Stimulated activated CD4-positive, alpha-beta T cell treated with anti-CD3 and anti-CD28 coated beads, Interleukin-4, amount 100 ng/mL, for 48 hours (primary cell): ENCODE measurements around the gene THOC5.
"Not testable (repeated sequence)": the region's sequence is repeated elsewhere in the genome, so short reads cannot be mapped to it uniquely, and the experiment has no call there.

Experiments used
- DNase-seq, 2 donors: peaks; one replicate each; pipeline ENCODE4 v3.0.0-alpha.2; 2020; ENCODE audit warnings: low read depth in 2 of 2

THOC5 gene

DNA sequence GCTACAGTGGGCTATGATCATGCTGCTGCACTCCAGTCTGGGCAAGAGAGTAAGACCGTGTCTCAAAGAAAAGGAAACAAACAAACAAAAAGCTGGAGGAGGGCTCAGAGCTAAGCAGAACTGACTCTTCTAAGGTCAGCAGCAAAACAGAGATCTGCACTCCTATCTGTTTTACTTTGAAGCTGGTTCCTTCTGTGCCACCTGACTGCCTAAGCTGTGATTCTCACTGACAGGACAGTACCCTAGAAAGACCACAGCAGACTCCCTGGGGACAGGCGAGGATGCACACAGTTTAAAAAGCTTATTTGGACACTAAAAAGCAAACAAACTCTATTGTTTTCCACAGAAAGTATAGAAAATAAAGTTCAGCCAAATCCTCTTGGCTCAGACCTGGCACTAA is 43.0 kb downstream of the THOC5 start:
- DNase-seq = no peak

DNA sequence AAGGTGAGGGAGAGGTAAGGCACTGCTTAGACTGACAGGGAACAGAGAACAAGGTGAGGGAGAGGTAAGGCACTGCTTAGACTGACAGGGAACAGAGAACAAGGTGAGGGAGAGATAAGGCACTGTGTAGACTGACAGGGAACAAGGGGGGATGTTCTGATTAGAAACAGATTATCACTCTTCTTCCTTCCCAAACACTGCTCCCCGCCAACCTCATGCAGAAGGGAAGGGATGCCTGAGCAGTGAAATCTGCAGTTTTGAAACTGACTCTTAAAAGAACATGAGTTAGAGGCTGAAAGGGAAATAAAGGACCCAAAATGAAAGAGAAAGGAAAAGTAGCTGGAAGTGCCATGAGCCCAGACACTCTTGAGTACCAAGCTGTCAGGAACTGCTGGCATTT is 43.7 kb downstream of the THOC5 start:
- no peak for DNase-seq

DNA sequence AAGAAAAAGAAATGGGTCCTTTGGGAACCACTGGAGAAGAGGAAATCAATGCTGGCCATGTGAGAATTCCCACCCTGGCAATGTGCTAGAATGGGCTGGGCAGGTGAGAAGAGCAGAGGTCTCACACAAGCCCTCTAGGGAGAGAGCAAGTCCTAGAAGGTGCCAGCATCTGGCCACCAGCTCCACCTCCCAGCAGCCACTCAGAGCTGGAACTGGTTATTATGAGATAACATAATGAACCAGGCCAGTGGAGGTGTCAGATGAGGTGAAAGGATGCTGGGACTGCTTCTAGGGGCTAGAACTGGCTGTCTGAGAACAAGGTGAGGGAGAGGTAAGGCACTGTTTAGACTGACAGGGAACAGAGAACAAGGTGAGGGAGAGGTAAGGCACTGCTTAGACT is 44.3 kb downstream of the THOC5 start:
- no peak for DNase-seq

DNA sequence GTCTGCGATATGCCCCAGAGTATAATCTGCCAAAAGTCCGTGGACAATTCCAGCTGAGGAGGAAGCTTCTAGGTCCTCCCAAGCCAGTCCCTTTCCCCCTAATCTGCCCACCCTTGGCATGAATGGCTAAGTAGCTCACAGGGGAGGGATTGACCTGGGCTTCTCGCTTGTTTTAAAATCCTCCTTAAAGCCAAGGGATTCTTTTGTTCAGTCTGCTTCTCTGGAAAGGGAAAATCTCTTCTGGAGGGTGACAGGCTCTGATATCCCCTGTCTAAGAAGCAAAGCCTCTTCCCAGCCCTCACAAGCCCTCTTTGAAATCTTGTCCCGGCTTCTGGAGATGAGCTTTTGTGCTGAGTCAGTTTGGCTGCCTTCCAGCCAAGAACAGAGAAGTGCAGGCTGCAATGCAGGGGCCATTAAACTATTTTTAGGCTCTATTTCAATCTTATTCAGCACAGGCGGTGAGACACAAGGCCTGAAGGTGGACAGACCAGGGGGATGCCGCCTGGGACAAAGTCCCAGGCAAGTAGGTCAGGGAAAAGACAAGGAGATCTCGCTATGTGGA is 49.7 kb downstream of the THOC5 start:
- no peak for DNase-seq

DNA sequence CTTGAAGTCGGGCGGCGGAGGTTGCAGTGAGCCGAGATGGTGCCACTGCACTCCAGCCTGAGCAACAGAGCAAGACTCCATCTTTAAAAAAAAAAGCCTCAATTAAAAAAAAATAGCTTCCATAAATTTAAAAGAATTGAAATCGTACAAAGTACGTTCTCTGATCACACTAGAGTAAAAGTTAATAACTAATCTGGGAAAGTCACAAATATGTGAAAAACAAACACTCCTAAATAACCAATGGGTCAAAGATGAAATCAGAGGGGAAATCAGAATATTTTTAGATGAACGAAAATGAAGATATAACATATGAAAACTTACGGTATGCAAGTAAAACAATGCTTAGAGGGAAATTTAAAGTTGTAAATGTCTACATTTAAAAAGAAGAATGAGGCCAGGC is 53.7 kb downstream of the THOC5 start:
- DNase-seq = no peak

DNA sequence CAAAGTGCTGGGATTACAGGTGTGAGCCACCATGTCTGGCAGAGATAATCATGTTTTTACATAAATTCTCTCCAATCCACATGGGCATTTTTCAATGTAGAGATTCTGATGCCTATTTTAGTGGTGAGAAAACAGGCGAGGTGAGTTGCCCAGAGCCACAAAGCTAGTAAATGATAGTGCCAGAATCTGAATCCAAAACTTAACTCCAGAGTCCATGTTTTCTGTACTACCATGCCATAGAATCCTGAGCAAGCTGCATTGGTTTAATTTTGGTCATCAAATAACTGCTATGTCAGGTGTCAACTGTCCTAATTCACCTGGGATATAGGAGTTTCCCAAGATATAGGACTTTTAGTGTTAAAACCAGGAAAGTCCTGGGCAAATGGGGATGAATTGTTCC is 59.9 kb downstream of the THOC5 start:
- DNase-seq = no peak

DNA sequence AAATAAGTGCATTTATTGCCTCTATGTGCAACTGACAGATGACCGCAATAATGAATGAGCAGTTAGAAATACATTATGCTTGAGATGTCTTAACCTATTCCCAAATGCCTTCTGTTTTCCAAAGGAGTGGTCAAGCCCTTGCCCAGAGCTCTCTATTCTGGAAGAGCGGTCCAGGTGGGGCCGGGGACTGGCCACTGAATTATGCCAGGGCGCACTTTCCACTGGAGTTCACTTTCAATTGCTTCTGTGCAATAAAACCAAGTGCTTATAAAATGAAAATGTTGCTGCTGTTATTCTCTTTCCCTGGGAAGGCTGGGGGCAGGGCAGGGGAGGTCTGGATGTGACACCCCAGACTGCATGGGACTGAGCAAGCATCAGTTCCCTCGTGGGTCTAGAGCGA is 62.5 kb downstream of the THOC5 start:
- no peak for DNase-seq

DNA sequence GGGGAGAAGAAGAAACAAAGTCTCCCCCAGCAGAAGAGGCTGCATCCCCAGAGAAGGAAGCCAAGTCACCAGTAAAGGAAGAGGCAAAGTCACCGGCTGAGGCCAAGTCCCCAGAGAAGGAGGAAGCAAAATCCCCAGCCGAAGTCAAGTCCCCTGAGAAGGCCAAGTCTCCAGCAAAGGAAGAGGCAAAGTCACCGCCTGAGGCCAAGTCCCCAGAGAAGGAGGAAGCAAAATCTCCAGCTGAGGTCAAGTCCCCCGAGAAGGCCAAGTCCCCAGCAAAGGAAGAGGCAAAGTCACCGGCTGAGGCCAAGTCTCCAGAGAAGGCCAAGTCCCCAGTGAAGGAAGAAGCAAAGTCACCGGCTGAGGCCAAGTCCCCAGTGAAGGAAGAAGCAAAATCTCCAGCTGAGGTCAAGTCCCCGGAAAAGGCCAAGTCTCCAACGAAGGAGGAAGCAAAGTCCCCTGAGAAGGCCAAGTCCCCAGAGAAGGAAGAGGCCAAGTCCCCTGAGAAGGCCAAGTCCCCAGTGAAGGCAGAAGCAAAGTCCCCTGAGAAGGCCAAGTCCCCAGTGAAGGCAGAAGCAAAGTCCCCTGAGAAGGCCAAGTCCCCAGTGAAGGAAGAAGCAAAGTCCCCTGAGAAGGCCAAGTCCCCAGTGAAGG is 64.3 kb downstream of the THOC5 start:
- DNase-seq = not testable (repeated sequence)

DNA sequence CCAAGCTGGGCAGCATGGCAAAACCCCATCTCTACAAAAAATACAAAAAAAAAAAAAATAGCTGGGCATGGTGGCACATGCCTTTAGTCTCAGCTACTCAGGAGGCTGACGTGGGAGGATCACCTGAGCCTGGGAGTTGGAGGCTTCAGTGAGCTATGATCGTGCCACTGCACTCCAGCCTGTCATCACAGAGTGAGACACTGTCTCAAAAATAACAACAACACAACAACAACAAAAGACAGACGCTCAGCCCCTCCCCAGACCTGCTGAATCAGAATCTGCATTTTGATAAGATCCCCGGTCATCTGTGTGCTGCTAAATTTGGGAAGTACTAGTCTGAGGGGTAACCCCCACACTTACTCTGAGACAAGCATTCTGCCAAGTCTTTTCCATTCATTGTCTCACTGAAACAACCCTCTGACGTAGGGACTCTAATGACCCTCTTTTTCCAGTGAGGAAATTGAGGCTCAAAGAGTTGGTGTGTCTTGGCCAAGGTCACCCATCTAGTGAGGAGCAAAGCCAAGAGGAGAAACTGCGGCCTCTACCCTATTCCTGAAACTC is 66.1 kb downstream of the THOC5 start:
- DNase-seq = no peak

DNA sequence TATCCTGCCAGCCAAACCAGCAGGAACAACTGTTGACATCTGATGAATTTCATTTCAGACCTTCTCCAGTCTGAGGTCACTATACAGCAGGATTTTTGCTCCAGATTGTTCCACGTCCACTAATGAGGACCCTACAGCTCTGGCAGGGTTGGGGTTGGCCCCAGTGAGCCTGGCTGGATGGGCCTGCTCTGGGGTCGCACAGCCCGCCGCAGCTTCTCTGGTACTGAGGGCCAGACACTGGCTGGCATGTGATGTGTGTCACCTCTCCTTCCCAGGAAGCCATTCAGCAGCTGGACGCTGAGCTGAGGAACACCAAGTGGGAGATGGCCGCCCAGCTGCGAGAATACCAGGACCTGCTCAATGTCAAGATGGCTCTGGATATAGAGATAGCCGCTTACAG is 68.1 kb downstream of the THOC5 start:
- no peak for DNase-seq

DNA sequence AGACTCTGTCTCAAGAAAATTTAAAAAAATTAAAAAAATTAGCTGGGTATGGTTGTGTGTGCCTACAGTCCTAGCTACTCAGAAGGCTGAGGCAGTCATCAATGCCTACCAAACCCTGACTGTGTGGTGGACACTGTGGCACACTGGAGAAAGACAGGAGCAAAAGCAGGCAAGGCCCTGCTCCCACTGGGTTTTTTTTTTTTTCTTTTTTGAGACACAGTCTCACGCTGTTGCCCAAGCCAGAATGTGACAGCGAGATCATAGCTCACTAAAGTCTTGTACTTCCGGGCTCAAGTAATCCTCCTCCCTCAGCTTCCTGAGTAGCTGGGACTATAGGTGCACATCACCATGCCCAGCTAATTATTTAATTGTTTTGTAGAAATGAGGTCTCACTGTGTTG is 68.9 kb downstream of the THOC5 start:
- DNase-seq = no peak

DNA sequence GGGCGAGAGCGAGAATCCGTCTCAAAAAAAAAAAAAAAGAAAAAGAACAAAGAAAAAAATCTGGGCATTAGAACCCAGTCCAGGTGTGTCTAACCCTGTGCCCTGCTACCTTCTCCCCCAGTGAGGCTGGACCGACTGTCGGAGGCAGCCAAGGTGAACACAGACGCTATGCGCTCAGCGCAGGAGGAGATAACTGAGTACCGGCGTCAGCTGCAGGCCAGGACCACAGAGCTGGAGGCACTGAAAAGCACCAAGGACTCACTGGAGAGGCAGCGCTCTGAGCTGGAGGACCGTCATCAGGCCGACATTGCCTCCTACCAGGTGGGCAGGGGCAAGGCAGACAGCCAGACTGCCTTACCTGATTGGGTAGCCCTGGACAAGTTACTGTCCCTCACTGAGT is 70.3 kb downstream of the THOC5 start:
- no peak for DNase-seq

DNA sequence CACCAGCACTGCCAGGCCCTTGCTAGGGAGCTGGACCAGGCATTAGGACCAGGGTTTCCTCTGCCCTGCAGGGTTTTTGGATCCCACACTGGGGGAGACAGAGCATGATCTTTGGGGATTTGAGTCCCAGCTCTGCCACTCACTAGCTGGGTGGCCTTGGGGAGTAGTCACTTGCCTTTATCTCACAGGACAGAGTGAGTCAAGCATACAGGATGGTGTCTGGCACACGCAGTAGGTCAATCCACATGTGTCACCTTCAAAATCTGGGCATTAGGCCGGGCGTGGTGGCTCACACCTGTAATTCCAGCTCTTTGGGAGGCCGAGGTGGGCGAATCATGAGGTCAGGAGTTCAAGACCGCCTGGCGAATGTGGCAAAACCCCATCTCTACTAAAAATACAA is 70.8 kb downstream of the THOC5 start:
- no peak for DNase-seq

DNA sequence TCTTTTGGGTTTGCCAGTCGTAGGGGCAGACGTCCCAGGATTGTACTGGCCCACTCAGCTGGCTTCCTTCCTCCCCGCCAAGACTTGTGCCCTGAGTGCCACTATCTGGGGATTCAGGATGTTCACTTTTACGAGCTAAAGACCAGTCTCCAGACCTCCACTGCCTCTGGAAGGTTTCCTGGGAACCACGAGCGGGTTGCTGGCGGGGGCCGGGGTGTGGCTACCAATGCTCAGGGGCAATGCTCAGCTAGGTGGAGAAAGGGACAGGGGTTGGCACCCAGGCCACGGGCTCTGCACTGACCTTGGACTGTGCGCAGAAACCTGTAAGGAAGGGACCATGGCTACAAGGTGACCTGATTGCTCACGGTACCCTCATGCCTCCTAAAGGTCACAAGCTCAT is 71.3 kb downstream of the THOC5 start:
- no peak for DNase-seq

DNA sequence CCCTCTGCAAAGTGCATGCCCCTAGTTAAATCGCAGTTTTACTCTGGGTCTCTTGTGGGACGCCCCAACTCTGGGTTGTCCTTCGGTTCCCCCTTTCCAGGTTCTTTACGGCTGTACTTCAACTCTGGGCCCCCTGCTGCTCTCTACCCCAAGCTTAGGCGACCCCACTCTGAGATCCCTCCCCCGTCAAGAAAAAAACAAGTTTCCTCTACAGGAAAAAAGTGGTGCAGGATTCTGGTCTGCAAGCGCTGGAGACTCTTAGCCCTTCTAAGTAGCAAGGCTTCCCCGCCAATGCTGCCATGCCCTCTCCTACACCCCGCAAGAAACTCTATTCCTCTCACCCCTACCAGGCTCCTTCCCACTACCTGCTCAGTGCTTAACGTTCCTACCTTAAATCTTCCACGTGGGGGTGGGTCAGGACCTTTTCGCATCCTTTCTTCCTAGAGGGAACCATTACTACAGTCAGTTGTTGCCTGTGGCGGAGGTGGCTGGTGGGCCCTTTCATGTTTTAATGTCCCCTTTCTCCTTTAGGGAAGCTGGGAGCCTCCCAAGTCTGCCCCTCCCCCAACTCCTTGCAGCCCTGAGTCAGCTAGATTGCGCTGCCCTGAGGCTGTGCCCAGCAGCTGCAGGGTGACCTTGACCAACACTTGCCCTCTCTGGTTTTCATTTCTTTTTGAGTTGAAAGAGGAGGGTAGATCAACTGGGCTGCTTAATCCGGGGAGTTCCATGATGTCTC is 72.1 kb downstream of the THOC5 start:
- no peak for DNase-seq

DNA sequence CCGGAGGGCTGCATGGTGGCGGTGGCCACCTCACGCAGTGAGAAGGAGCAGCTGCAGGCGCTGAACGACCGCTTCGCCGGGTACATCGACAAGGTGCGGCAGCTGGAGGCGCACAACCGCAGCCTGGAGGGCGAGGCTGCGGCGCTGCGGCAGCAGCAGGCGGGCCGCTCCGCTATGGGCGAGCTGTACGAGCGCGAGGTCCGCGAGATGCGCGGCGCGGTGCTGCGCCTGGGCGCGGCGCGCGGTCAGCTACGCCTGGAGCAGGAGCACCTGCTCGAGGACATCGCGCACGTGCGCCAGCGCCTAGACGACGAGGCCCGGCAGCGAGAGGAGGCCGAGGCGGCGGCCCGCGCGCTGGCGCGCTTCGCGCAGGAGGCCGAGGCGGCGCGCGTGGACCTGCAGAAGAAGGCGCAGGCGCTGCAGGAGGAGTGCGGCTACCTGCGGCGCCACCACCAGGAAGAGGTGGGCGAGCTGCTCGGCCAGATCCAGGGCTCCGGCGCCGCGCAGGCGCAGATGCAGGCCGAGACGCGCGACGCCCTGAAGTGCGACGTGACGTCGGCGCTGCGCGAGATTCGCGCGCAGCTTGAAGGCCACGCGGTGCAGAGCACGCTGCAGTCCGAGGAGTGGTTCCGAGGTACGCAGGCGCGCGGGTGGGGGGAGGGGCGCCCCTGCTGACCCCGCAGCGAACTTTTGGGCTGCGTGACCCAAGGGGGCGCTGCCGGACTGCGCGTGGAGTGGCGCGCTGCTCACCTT is 72.9 kb downstream of the THOC5 start:
- peak; percentile 26 to 28 for DNase-seq

DNA sequence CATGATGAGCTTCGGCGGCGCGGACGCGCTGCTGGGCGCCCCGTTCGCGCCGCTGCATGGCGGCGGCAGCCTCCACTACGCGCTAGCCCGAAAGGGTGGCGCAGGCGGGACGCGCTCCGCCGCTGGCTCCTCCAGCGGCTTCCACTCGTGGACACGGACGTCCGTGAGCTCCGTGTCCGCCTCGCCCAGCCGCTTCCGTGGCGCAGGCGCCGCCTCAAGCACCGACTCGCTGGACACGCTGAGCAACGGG is 73.4 kb downstream of the THOC5 start:
- no peak for DNase-seq

DNA sequence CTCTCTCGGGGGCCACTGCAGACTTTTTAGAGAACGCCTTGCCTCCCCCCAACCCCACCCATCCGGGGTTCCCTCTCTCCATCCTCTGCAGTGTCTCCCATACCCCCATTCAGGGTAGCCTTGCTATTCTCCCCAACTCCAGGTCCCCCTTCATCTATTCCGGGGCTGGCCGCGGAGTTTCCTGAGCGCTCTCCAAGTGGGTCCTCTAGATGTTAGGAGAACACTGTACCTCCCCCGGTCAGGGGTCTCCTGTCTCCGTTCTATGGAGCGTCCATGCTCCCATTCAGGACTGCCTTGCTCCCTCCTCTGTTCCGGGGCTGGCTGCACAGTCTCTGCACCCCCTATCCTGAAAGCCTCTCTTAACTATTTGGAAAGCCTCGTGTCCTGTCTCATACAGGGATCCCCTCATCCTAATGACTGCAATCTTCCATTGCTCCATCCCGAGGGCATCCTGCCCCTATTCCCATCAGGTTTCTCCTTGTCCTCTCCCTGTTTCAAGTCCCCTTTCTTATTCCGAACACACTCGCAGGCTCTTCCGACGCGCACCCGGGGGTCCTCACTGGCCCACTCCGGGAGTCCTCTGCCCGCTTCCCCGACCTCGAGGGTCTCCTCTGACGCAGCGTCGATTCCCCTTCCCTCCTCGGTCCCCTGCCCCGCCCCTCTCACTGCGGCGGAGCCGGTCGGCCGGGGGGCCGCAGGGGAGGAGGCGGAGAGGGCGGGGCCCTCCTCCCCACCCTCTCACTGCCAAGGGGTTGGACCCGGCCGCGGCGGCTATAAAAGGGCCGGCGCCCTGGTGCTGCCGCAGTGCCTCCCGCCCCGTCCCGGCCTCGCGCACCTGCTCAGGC is 73.9 kb downstream of the THOC5 start, which contains the start of gene NEFH:
TSS of gene NEFH (plus strand) at position 802 of the 845 bp plus-strand sequence. CDS start 45 bp downstream, outside the sequence.
- no peak for DNase-seq

DNA sequence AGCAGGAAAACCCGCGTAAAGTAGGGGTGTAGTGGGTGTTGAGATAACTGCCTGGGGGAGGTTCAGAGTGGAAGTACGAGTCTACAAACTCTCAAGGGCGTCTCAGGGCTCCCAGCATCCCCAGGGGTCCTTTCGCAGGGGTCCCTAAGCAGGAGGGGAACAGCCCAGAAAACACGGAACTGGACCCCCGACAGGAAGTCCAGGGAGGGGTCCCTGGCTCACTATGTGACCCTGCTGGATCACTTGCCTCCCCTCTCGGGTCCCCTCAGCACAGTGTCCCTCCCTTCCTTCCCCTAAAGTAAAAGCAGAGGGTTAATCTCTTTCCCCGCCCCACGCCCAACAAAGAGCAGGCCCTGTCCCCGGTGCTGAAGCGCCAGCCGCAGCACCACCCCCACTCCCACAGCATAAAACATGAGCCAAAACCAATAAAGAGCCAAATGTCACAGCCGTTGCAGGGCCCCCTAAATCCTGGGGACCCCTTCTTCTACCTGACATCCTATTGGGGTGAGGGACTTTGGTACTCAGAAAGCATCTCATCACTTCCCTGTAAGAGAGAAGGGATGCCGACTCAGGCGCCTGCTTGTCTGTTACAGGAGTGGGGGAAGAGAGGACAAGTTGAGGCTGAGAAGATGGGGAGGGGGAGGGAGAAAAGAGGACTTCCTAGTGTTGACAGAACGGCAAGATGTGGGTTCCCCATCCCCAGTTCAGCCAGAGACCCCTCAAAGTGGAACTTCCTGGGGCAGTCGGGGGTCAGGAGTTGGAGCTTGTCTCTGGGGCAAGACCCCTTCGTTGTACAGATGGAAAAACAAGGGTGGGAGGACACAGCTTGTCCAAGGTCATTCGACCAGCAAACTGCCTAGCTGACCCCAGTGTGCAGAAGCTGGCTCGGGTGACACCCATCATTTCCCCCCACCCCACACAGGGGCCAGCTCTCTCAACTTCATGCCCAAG is 75.0 kb downstream of the THOC5 start:
- no peak for DNase-seq

DNA sequence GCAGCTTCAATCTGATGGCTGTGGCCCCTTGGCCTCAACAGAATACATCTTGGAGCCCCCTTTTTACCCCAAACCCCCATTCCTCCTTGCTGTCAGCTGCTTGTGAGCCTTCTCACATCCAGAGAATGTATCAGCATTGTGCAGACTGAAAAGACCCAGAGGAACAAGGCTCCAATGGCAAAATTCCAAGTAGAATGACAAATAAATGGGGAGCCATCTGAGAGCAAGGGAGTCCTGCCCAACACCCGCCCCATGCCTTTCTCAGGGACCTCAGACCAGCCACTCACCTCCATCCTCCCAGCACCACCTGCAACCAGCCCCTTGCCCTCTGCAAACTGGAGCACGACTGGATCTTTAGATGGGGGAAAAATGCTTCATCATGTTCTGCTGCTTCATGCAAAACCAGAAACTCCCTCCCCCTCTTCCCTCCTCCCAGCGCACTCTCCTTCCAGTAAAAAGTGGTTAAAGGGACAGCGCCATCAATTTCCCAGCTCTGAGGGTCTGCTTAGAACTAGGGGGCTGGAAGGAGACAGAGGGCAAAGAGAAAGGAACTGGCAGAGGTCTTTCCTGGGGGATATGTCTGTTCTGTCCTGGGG is 75.7 kb downstream of the THOC5 start:
- DNase-seq = no peak
